GM19035 (cell line): ENCODE data around the gene BMP7.
"Not testable (repeated sequence)": the region's sequence is repeated elsewhere in the genome, so short reads cannot be mapped to it uniquely, and the experiment has no call there.

ENCODE experiments used
- ATAC-seq: cut with Tn5 transposase; IDR thresholded peaks from one replicate; pipeline ENCODE4 v1.9.1; 2021; ENCODE audit not compliant: unreplicated experiment

Gene BMP7

GRCh38 chr20:57195469-57196100, 70.9 kb downstream of the BMP7 start:
- ATAC-seq = no peak

GRCh38 chr20:57195023-57195422, 71.4 kb downstream of the BMP7 start:
- ATAC-seq = no peak

- no peak for ATAC-seq
Measured at GRCh38 chr20:57194154-57194553, 72.3 kb downstream of the BMP7 start.

GRCh38 chr20:57193094-57193493, 73.3 kb downstream of the BMP7 start:
- no peak for ATAC-seq

GRCh38 chr20:57192311-57192710, 74.1 kb downstream of the BMP7 start:
- ATAC-seq = no peak

GRCh38 chr20:57191265-57191638, 75.2 kb downstream of the BMP7 start:
- not testable (repeated sequence) for ATAC-seq

GRCh38 chr20:57190536-57191264, 75.7 kb downstream of the BMP7 start:
- no peak for ATAC-seq

GRCh38 chr20:57189713-57190112, 76.7 kb downstream of the BMP7 start:
- ATAC-seq = no peak

- ATAC-seq = no peak
Measured at GRCh38 chr20:57188576-57189079, 77.8 kb downstream of the BMP7 start.

- ATAC-seq = no peak
Measured at GRCh38 chr20:57188056-57188455, 78.4 kb downstream of the BMP7 start.

GRCh38 chr20:57187068-57187634, 79.3 kb downstream of the BMP7 start:
- ATAC-seq = no peak

- no peak for ATAC-seq
Measured at GRCh38 chr20:57186192-57186591, 80.2 kb downstream of the BMP7 start.

GRCh38 chr20:57185188-57185743, 81.2 kb downstream of the BMP7 start:
- no peak for ATAC-seq

GRCh38 chr20:57183457-57184009, 82.9 kb downstream of the BMP7 start:
- no peak for ATAC-seq

- ATAC-seq = no peak
Measured at GRCh38 chr20:57181639-57182038, 84.8 kb downstream of the BMP7 start.

- no peak for ATAC-seq
Measured at GRCh38 chr20:57180954-57181353, 85.5 kb downstream of the BMP7 start.

- no peak for ATAC-seq
Measured at GRCh38 chr20:57180387-57180786, 86.1 kb downstream of the BMP7 start.

GRCh38 chr20:57179265-57179664, 87.2 kb downstream of the BMP7 start:
- no peak for ATAC-seq

GRCh38 chr20:57178582-57179111, 87.8 kb downstream of the BMP7 start:
- ATAC-seq = no peak

- ATAC-seq = no peak
Measured at GRCh38 chr20:57177636-57178280, 88.7 kb downstream of the BMP7 start.

- ATAC-seq = no peak
Measured at GRCh38 chr20:57176842-57177241, 89.6 kb downstream of the BMP7 start.
